ENCODE results near the gene STK17A. TPM values are rescaled to one million over a fixed set of nuclear protein-coding genes. Genes with fewer than 3 reads are reported as not detected.

STK17A gene
- total and polyA plus RNA-seq, 4 donors, result 15.9 to 40.6 (median 29.0) TPM

DNA sequence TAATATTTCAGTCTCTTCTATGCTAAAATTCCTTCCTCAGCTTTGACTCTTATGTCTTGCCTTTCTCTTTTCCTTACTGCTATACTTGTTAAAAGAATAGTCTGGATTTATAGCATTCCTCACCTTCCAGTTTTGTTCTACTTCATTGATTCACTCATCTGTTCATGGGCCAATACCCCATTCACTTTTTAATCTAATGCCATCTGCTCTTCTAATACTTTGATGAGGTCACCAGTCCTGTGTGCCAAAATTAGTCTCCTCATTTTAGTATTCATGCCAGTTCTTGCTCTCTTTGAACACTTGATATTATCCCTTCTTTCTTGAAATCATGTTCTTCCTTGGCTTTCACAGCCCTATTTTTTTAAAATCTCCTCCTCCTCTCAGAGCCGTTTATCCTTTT lies 19.3 kb downstream of the STK17A start:
- 35 to 47% methylated on average over 1 of the region's 1 CpG for WGBS, 2 donors
- Histone ChIP-seq H3K4me3 (ENCODE audit: low read length in 2 of 2) (no peak overlapping the region), H3K9me3 (ENCODE audit: control insufficient read depth, low read length) (no peaks in the 10 kb centered on the region), H3K36me3 (ENCODE audit: control insufficient read depth in 1 of 2, insufficient read depth in 2 of 2, low read length in 1 of 2) (peaks cover 0 to 3% of the 10 kb centered on the region in 2 donors), H3K27me3 (ENCODE audit: control insufficient read depth in 1 of 2, insufficient read depth in 2 of 2, low read length in 1 of 2) (no peaks in the 10 kb centered on the region), H3K27ac (ENCODE audit: low read depth in 1 of 2, low read length in 2 of 2) (no peak overlapping the region), H3K4me1 (ENCODE audit: control insufficient read depth in 1 of 2, insufficient read depth in 2 of 2, low read length in 2 of 2) (peaks cover 2 to 3% of the 10 kb centered on the region in 2 donors)
- ATAC-seq (ENCODE audit: low FRiP score), result no peak
- no peak for DNase-seq
- intact Hi-C loops (cut with DNase I), result no loop called here

DNA sequence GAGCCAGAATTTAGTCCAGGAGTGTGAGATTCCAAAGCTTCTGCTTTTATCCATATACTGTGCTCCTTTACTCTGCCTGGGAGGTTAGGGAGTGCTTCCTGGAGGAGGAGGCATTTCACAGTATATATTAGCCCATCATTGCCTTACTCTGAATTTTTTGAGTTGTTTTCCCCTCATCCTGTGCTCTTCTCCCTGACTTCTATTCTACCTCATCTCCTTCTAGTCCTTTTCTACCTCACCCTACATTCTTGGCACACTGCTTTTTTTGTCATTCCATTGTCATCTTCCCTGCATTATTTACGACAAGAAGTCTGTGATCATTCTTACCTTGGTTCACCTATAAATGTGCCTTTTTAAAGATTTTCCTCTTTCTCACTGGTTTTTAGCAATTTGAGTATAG lies 21.3 kb downstream of the STK17A start:
- no peak overlapping the region for H3K27ac ChIP-seq (ENCODE audit: low read depth in 1 of 2, low read length in 2 of 2)
- intact Hi-C loops (cut with DNase I), result no loop called here
- 96% methylated on average over 1 of the region's 1 CpG for WGBS, 2 donors

DNA sequence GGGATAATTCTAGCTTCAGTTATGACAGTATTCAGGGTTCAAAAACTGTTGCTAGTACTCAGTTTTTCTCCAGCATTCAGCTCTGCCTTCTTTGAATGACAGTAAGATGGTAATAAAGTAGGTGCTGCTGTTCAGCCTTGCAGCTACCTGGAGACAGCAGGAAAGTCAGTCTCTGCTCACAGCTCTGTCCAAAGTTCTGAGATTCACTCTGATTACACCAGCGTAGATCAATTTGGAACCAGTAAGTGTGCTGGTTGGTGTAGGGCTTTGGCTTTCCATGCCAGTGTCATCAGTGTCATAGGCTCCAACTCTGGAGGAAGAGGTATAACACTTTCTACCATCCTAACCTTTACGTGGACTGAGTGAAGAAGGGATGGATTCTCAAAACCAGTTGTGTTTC lies 26.2 kb downstream of the STK17A start:
- intact Hi-C loops (cut with DNase I), result no loop called here
- no peak for DNase-seq
- WGBS, 2 donors, result 95 to 98% methylated on average over 2 of the region's 2 CpGs

More for the DNA sequence above, 21.3 kb downstream of the STK17A start:
- no peaks in the 10 kb centered on the region for H3K9me3 ChIP-seq (ENCODE audit: control insufficient read depth, low read length)
- no peaks in the 10 kb centered on the region for H3K27me3 ChIP-seq (ENCODE audit: control insufficient read depth in 1 of 2, insufficient read depth in 2 of 2, low read length in 1 of 2)
- DNase-seq (no peak), ATAC-seq (ENCODE audit: low FRiP score) (no peak)
- peaks cover 2 to 3% of the 10 kb centered on the region in 2 donors for H3K4me1 ChIP-seq (ENCODE audit: control insufficient read depth in 1 of 2, insufficient read depth in 2 of 2, low read length in 2 of 2)
- H3K36me3 ChIP-seq (ENCODE audit: control insufficient read depth in 1 of 2, insufficient read depth in 2 of 2, low read length in 1 of 2), result peaks cover 0 to 6% of the 10 kb centered on the region in 2 donors
- H3K4me3 ChIP-seq (ENCODE audit: low read length in 2 of 2), result no peak overlapping the region

DNA sequence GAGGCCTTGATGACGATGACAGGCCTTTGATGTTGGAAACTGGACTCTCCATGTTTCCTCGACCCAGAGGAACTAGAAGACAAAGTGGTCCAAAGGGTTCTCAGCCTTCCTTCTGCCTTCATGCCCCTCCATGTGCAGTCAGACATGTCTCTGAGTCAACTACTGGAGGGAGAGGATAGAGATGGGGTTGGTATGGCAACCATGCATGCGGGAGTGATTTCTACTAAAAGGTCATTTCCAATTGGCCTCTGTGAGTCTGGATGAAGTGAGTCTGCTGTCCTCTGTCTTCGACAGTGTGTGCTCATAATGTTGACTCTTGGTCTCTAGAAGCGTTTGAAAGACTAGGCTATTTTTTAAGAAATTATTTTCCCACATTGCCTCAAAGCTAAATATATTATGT lies 29.2 kb downstream of the STK17A start:
- DNase-seq (no peak), ATAC-seq (ENCODE audit: low FRiP score) (no peak)
- no peaks in the 10 kb centered on the region for H3K27me3 ChIP-seq (ENCODE audit: control insufficient read depth in 1 of 2, insufficient read depth in 2 of 2, low read length in 1 of 2)
- intact Hi-C loops (cut with DNase I), result no loop called here
- H3K36me3 ChIP-seq (ENCODE audit: control insufficient read depth in 1 of 2, insufficient read depth in 2 of 2, low read length in 1 of 2), result peaks cover 5 to 7% of the 10 kb centered on the region in 2 donors
- H3K4me3 ChIP-seq (ENCODE audit: low read length in 2 of 2), result no peak overlapping the region
- peaks cover 4% of the 10 kb centered on the region in 2 donors for H3K4me1 ChIP-seq (ENCODE audit: control insufficient read depth in 1 of 2, insufficient read depth in 2 of 2, low read length in 2 of 2)
- H3K9me3 ChIP-seq (ENCODE audit: control insufficient read depth, low read length), result no peaks in the 10 kb centered on the region
- 29 to 34% methylated on average over 5 of the region's 5 CpGs for WGBS, 2 donors
- H3K27ac ChIP-seq (ENCODE audit: low read depth in 1 of 2, low read length in 2 of 2), result peak overlapping the region in 1 of 2 donors; percentile 90

More for the DNA sequence above, 26.2 kb downstream of the STK17A start:
- Histone ChIP-seq H3K27me3 (ENCODE audit: control insufficient read depth in 1 of 2, insufficient read depth in 2 of 2, low read length in 1 of 2) (no peaks in the 10 kb centered on the region), H3K27ac (ENCODE audit: low read depth in 1 of 2, low read length in 2 of 2) (peak overlapping the region; percentile 43 to 44), H3K4me3 (ENCODE audit: low read length in 2 of 2) (no peak overlapping the region), H3K9me3 (ENCODE audit: control insufficient read depth, low read length) (no peaks in the 10 kb centered on the region), H3K4me1 (ENCODE audit: control insufficient read depth in 1 of 2, insufficient read depth in 2 of 2, low read length in 2 of 2) (peaks cover 2 to 4% of the 10 kb centered on the region in 2 donors), H3K36me3 (ENCODE audit: control insufficient read depth in 1 of 2, insufficient read depth in 2 of 2, low read length in 1 of 2) (peaks cover 3 to 5% of the 10 kb centered on the region in 2 donors)
- ATAC-seq (ENCODE audit: low FRiP score), result no peak

DNA sequence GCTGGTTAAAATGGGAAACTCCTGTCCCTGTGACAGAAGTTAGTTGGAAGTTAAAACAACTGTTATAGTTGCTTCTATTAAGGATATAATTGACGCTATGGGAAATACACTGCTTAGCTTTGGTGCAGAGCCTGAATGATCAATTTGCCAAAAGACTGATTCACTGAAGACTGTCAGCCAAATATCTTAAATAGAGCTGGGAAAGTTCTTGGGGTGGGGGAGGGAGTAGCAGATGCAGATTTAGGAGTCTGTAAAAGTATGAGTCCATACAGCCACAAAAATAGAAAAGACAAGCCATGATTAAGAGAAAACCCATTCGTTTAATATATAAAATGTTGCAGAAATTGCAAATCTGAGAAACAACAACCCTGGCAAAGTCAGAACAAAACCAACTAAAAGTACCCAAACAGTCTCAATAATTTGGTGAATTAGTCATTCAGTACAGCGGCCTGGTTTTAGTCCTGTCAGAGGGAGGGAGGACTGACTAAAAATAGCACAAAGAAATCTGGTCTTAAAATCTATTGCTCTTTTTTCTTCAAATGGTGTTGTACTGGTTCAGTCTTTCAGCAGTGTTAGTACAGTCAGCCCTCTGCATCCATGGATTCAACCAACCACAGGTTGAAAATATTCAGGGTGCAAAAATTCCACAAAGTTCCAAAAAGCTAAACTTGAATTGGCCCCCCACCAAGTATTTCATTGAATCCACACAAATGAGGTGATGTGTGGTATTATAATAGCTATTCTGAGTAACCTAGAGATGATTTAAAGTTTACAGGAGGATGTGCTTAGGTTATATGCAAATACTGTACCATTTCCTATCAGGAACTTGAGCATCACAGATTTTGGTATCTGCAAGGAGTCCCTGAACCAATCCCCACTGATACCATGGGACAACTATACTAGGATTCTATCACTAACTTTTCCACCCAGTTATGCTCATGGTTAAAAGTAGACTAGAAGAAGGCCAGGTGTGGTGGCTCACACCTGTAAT lies 30.0 kb downstream of the STK17A start:
- Histone ChIP-seq H3K36me3 (ENCODE audit: control insufficient read depth in 1 of 2, insufficient read depth in 2 of 2, low read length in 1 of 2) (peaks cover 5 to 7% of the 10 kb centered on the region in 2 donors), H3K4me1 (ENCODE audit: control insufficient read depth in 1 of 2, insufficient read depth in 2 of 2, low read length in 2 of 2) (peaks cover 7 to 8% of the 10 kb centered on the region in 2 donors), H3K4me3 (ENCODE audit: low read length in 2 of 2) (no peak overlapping the region), H3K9me3 (ENCODE audit: control insufficient read depth, low read length) (no peaks in the 10 kb centered on the region), H3K27me3 (ENCODE audit: control insufficient read depth in 1 of 2, insufficient read depth in 2 of 2, low read length in 1 of 2) (no peaks in the 10 kb centered on the region), H3K27ac (ENCODE audit: low read depth in 1 of 2, low read length in 2 of 2) (peak overlapping the region; percentile 9 to 75)
- DNase-seq (no peak), ATAC-seq (ENCODE audit: low FRiP score) (peak; percentile 78)
- 0 to 4% methylated on average over 3 of the region's 3 CpGs for WGBS, 2 donors
- intact Hi-C loops (cut with DNase I), result no loop called here

DNA sequence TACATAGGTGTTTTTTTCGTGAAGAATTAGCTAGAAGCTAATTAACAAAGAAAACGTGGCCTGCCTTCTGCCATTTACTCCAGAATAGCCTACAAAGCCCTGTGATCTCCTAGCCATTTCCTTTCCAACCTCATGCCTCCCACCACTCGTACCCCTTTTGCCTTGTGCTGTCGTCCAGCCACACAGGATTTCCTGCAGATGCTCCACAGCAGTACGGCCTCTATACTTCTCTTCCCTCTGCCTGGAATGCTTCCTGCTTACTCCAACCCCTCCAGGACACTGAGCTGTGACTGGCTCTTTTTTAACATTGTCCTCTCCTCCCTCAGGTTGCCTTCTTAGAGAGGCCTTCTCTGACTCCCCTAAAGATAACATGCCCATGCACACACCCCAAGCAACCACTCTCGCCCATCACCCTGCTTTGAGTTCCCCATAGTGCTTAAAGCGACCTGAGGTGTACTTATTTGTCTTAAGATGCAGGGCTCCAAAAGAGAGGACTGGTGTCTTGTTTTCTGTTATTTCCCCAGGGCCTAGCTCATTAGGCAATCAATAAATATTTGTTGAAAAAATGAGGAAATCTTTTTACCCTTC lies 32.7 kb downstream of the STK17A start:
- WGBS, 2 donors, result 85 to 91% methylated on average over 7 of the region's 7 CpGs
- ATAC-seq (ENCODE audit: low FRiP score), result no peak
- intact Hi-C loops (cut with DNase I), result no loop called here

DNA sequence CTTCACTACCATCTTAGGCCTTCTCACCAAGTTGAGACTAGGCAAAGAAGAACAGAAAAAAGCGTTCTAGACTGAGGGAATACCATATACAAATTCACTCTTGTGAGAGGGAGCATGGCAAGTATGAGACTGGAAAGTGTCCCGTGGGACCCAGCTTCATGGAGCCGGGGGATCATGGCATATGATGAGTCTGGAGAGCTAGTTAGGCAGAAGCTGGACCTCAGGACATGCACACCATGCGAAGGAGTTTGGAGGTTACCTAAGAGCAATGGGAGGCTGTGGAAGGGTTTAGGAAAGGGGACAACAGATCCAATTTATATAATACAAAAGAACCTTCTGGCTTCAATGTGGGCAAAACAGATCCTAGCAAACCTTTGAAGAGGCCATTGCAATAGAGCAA lies 34.1 kb downstream of the STK17A start:
- Histone ChIP-seq H3K36me3 (ENCODE audit: control insufficient read depth in 1 of 2, insufficient read depth in 2 of 2, low read length in 1 of 2) (peaks cover 0 to 5% of the 10 kb centered on the region in 2 donors), H3K4me1 (ENCODE audit: control insufficient read depth in 1 of 2, insufficient read depth in 2 of 2, low read length in 2 of 2) (peaks cover 9 to 12% of the 10 kb centered on the region in 2 donors), H3K27me3 (ENCODE audit: control insufficient read depth in 1 of 2, insufficient read depth in 2 of 2, low read length in 1 of 2) (no peaks in the 10 kb centered on the region), H3K27ac (ENCODE audit: low read depth in 1 of 2, low read length in 2 of 2) (peak overlapping the region in 1 of 2 donors; percentile 10), H3K9me3 (ENCODE audit: control insufficient read depth, low read length) (no peaks in the 10 kb centered on the region), H3K4me3 (ENCODE audit: low read length in 2 of 2) (no peak overlapping the region)
- intact Hi-C loops (cut with DNase I), result no loop called here
- whole genome bisulfite sequencing, 2 donors, result 91 to 96% methylated on average over 4 of the region's 4 CpGs
- no peak for DNase-seq
- ATAC-seq (ENCODE audit: low FRiP score), result no peak

More for the DNA sequence above, 32.7 kb downstream of the STK17A start:
- Histone ChIP-seq H3K9me3 (ENCODE audit: control insufficient read depth, low read length) (no peaks in the 10 kb centered on the region), H3K4me1 (ENCODE audit: control insufficient read depth in 1 of 2, insufficient read depth in 2 of 2, low read length in 2 of 2) (peaks cover 10 to 11% of the 10 kb centered on the region in 2 donors), H3K4me3 (ENCODE audit: low read length in 2 of 2) (no peak overlapping the region), H3K36me3 (ENCODE audit: control insufficient read depth in 1 of 2, insufficient read depth in 2 of 2, low read length in 1 of 2) (peaks cover 0 to 5% of the 10 kb centered on the region in 2 donors), H3K27ac (ENCODE audit: low read depth in 1 of 2, low read length in 2 of 2) (peak overlapping the region in 1 of 2 donors; percentile 54), H3K27me3 (ENCODE audit: control insufficient read depth in 1 of 2, insufficient read depth in 2 of 2, low read length in 1 of 2) (no peaks in the 10 kb centered on the region)
- DNase-seq, result no peak

DNA sequence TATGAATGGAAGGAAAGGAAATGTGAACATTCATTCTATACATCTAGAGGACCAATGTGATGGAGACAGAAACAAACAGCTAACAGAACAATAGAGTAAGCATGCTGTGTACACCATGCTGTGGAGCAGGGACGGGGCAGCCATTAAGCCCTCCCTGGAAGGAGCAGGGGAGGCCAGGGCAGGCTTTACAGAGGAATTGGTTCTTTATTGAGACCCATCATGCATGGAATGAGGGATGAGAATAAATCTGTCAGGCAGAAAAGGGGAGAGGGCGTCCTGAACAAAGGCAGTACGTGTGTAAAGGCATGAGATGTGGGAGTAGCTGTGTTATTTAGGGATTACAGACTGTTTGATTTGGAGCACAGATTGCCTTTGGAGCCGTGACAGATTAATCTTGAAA lies 35.2 kb downstream of the STK17A start:
- 12 to 13% methylated on average over 4 of the region's 4 CpGs for WGBS, 2 donors
- Histone ChIP-seq H3K4me3 (ENCODE audit: low read length in 2 of 2) (no peak overlapping the region), H3K9me3 (ENCODE audit: control insufficient read depth, low read length) (no peaks in the 10 kb centered on the region), H3K27me3 (ENCODE audit: control insufficient read depth in 1 of 2, insufficient read depth in 2 of 2, low read length in 1 of 2) (no peaks in the 10 kb centered on the region), H3K4me1 (ENCODE audit: control insufficient read depth in 1 of 2, insufficient read depth in 2 of 2, low read length in 2 of 2) (peaks cover 9 to 12% of the 10 kb centered on the region in 2 donors), H3K27ac (ENCODE audit: low read depth in 1 of 2, low read length in 2 of 2) (peak overlapping the region; percentile 53 to 70), H3K36me3 (ENCODE audit: control insufficient read depth in 1 of 2, insufficient read depth in 2 of 2, low read length in 1 of 2) (peaks cover 0 to 5% of the 10 kb centered on the region in 2 donors)
- intact Hi-C loops (cut with DNase I), result no loop called here
- peak; percentile 19 for ATAC-seq (ENCODE audit: low FRiP score)
- DNase-seq, result no peak
